Measurements from ENCODE around the gene NELFB.

NELFB gene

DNA sequence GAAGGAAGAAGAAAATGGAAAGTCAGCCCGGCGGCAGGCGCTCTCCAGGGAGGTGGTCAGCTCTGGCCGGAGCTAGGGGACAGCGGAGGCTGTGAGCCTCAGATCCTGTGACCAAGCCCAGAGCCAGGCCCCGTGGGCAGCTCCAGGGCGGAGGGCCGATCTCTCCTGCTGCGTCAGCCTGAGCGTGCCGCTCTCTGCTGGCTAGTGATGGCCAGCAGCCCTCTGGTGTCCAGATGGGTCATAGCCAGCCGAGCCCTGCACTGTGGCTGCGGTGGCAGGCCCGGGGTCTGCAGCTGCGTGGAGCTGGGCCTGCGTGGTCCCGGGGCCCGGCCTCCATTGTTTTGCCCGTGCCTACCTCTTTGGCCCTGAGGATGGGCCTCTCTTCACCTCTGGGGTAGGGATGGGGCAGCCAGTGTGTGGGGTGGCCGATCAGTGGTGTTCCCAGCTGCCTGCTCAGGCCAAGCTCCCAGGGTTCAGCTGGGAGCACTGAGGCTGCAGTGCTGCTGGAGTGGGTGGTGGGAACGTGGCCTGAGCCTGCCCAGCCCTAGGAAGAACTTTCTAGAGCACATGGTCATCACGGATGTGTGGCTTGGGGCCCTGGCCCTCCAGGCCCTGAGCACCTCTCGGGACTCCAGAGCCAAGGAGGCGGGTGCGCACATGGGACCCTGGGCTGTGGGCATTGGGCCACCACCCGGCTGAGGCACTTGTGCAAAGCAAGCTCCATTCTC is 64.0 kb downstream of the NELFB start:
- peak overlapping the region; percentile 46 for H3K4me3 ChIP-seq
- DNase-seq (ENCODE audit: low spot score), result peak; percentile 78
- TF ChIP-seq, protein P1, sequence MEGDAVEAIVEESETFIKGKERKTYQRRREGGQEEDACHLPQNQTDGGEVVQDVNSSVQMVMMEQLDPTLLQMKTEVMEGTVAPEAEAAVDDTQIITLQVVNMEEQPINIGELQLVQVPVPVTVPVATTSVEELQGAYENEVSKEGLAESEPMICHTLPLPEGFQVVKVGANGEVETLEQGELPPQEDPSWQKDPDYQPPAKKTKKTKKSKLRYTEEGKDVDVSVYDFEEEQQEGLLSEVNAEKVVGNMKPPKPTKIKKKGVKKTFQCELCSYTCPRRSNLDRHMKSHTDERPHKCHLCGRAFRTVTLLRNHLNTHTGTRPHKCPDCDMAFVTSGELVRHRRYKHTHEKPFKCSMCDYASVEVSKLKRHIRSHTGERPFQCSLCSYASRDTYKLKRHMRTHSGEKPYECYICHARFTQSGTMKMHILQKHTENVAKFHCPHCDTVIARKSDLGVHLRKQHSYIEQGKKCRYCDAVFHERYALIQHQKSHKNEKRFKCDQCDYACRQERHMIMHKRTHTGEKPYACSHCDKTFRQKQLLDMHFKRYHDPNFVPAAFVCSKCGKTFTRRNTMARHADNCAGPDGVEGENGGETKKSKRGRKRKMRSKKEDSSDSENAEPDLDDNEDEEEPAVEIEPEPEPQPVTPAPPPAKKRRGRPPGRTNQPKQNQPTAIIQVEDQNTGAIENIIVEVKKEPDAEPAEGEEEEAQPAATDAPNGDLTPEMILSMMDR (IDR thresholded peaks at IDR 0.05), result peak; percentile 25
- H3K27ac ChIP-seq, result peak overlapping the region; percentile 25 to 65

DNA sequence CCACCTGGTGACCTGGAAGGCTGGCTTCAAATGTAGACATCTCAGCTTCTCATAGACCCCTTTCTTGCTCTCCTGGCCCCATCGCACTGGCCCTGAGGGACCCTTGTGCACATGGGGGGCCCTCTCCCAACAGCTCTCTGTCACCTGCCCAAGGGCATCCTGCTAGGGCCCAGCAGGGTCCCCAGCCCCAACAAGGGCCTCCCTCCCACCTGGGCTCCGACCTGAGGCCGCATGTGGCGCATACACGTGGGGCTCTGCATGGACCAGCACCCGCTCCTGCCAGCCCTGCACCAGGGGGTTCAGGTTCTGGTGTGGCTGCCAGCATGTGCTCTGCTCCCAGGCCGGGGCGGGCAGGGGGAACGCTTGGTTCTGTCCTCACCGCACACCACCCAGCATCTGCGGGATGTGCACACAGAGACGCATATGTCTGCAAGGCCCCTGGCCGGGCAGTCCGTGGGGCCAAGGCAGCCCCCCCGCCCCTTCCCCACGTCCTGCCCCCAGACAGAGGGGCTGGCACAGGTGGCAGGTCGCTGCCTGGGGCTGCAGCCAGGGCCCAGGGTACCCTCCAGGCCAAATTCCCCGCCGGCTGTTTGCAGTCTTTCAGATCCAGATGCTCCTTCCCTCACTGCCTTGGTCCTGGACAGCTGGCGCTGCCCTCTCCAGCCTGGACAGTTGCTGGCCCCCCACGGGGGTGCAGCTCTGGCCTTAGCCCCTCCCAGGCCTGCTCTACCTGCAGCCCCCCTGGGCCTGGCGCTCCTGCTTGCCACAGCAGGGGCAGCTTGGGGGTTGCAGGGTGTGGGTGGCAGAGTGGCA is 64.8 kb downstream of the NELFB start:
- no peak overlapping the region for H3K4me3 ChIP-seq
- peak; percentile 69 for DNase-seq (ENCODE audit: low spot score)
- peak overlapping the region in 1 of 2 donors; percentile 4 for H3K27ac ChIP-seq
- TF ChIP-seq, protein P1 (IDR thresholded peaks at IDR 0.05), result no peak

DNA sequence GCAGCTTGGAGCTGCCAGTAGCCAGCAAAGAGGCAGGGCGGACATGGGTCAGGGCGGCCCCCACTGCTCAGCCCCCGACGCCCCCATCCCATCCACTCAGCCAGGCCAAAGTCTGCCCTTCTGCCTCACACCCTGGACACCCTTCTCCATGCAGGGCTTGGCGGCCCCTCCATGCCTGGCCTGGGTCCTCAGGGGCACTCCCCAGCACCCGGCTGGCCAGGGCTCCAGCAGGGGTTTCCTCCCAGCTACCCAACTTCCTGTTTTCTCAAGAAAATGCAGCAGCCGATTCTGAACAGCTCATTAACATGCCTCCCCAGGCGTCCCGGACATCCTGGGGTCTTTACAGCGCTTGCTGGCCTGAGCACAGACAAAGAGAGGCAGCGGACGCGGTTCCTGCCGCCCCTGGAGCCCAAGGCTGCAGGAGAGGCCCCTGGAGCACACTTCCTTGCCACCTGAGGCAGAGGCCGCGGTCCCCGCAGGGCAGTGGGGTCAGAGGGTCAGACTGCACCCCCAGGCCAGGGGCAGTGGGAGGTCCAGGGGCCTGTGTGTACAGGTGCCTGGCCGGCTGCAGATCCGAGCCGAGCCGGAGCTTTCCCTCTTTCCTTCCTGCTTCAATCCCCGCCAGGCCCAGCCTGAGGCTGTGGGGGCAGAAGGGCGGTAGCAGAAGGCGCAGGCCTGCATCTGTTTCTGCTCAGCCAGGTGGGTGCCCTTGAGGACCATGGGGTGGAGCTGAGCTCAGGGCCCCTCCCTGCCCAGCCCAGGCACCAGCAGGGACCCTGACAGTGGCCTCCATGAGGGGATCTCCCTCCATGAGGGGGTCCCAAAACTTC is 65.6 kb downstream of the NELFB start:
- peak overlapping the region in 1 of 2 donors; percentile 4 for H3K27ac ChIP-seq
- TF ChIP-seq, protein P1 (IDR thresholded peaks at IDR 0.05), result no peak
- H3K4me3 ChIP-seq, result no peak overlapping the region
- peak; percentile 71 for DNase-seq (ENCODE audit: low spot score)

DNA sequence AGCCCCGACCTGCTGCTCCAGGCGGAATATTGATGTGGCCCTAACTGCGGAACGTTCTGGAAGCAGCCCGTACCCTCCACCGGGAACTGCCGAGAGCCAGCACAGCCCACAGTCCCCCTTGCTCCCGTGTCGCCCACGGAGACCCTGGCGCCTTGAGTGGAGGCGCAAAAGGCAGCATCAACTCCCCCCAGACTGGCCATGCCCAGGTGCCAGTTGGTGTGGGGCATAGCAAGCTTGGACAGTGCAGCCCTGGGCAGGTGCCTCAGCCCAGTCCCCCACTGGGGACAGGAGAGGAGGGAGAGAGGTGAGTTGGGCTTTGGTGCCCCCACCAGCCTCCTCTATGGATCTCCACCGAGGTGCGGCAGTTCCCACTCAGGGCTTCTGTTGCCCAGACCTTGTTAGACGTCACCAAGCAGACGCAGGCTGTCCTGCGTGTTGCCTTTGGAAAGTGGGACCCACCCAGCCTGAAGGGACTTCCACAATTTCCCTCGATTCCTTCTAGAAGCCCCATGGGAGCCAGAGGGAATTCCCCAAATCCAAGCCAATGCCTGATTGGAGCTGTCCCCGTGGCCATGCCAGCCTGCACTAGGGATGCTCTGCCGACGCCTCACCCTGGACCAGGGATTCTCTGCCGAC is 66.7 kb downstream of the NELFB start:
- H3K27ac ChIP-seq, result no peak overlapping the region
- H3K4me3 ChIP-seq, result no peak overlapping the region
- DNase-seq (ENCODE audit: low spot score), result no peak
- TF ChIP-seq, protein P1 (IDR thresholded peaks at IDR 0.05), result no peak

Measured in coronary artery (tissue), 2 donors.